Spleen (tissue), 3 donors: Measurements from ENCODE around the gene KITLG.

Experiments used
- POLR2A ChIP-seq, 3 donors: fragments of 450-650 bp; IDR thresholded peaks; one replicate each; pipeline ENCODE4 v1.5.1; 2017; ENCODE audit warnings: antibody characterized with exemption in 3 of 3, mild to moderate bottlenecking in 1 of 3
- POLR2AphosphoS5 ChIP-seq, 3 donors: sonication (generic); formaldehyde crosslinking; IDR thresholded peaks; one replicate each; pipeline ENCODE4 v1.5.1; 2017; ENCODE audit warnings: antibody characterized with exemption in 3 of 3

DNA sequence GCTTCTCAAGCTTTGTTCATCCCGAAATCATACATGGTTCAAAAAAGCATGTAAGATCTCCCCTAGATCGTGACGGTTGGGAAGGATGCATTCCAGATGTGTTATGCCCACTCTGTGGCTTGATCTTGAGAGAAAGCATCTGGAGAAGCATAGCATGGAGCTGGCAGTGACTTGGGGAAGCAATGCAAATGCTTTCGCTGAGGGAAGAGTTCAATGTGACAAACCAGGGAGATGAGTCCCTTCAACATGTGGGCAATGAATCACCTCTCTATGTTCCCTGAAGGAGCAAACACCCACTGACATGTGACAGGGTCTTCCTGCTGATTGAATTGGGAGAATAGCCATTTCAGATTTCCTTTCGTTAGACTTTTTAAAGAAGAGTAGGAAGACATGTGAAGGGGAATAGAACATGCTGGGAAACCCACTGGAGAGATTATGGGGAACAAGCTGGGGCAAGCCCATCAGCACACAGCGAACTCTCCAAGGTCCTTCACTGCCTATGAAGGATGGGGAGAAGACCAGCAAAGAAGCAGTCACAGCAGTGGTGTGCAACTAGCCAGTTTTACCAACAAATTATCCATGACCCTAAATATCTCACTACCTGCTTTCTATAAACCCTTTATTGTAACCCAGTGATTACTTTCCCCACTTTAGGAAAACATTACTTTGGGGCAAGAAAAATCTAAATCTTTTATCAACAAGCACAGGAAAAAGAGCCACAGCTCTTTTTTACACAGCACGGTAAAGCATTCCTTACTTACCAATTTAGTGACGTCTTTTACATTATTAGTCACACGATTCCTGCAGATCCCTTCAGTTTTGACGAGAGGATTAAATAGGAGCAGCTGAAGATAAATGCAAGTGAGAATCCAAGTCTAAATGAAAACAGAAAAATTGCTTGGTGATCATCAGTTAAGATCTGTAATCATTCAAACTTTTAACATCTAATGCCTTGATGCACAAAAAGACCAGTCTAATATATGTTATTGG, 35.0 kb downstream of the KITLG start:
- no peak for TF ChIP-seq POLR2AphosphoS5 (IDR thresholded peaks at IDR 0.05)
- no peak for TF ChIP-seq POLR2A (IDR thresholded peaks at IDR 0.05)
